Gastrocnemius medialis (tissue), 4 donors: ENCODE results near the gene LBX1. TPM values are rescaled to one million over a fixed set of nuclear protein-coding genes. Genes with fewer than 3 reads are reported as not detected.
A peak's percentile ranks its signal among the peaks of the same experiment; 100 is the strongest.

Experiments
- ATAC-seq, 2 donors: fragments of 150-250 bp; one replicate each; pipeline ENCODE4 v1.9.1; 2016
- DNase-seq, 2 donors: peaks; one replicate each; pipeline ENCODE4 v3.0.0-alpha.2; 2019
- H3K27ac ChIP-seq, 4 donors: fragments of 200-600 bp; sonication (generic); 1 replicate in 1 of 4; 2 replicates in 3 of 4; pipeline ENCODE4 v1.5.1; 2016 to 2018; ENCODE audit warnings: mild to moderate bottlenecking in 2 of 4, moderate library complexity in 1 of 4
- H3K27me3 ChIP-seq, 3 donors: fragments of 200-600 bp; sonication (generic) in 2 of 3; 1 replicate in 1 of 3; 2 replicates in 2 of 3; pipeline versions ENCODE4 v1.5.1 to v1.6.0; 2016 to 2019; ENCODE audit warnings: mild to moderate bottlenecking in 1 of 3, moderate library complexity in 1 of 3
- H3K36me3 ChIP-seq, 2 donors: fragments of 200-600 bp; sonication (generic) in 1 of 2; one replicate each; pipeline ENCODE4 v1.5.1; 2017 to 2018
- H3K4me1 ChIP-seq, 2 donors: fragments of 200-600 bp; sonication (generic) in 1 of 2; one replicate each; pipeline ENCODE4 v1.5.1; 2016 to 2017; ENCODE audit warnings: mild to moderate bottlenecking in 2 of 2
- H3K4me3 ChIP-seq, 4 donors: fragments of 200-600 bp; sonication (generic) in 3 of 4; 1 replicate in 1 of 4; 2 replicates in 3 of 4; pipeline ENCODE4 v1.5.1; 2016 to 2019; ENCODE audit warnings: mild to moderate bottlenecking in 2 of 4
- H3K9me3 ChIP-seq, 3 donors: fragments of 200-600 bp; sonication (generic) in 2 of 3; 1 replicate in 1 of 3; 2 replicates in 2 of 3; pipeline ENCODE4 v1.5.1; 2016 to 2019
- POLR2A ChIP-seq, 2 donors: fragments of 450-650 bp; IDR thresholded peaks; one replicate each; pipeline ENCODE4 v1.6.1; 2017; ENCODE audit warnings: antibody characterized with exemption in 2 of 2, mild to moderate bottlenecking in 2 of 2, moderate library complexity in 2 of 2
- in situ Hi-C, 4 donors: fragments of 200-750 bp; cut with MboI; loops; one replicate each; pipeline versions ENCODE4 v1.15.0 to v1.8.0; 2017; ENCODE audit warnings: low sequenced_read_pairs in 4 of 4
- intact Hi-C: fragments of 100-400 bp; cut with DNase I; formaldehyde crosslinking; loops from one replicate; pipeline ENCODE4 v1.15.1; 2023; ENCODE audit warnings: low total_unique reads
- total RNA-seq, 4 donors: library from RNA; depleted of rRNA; stranded (reverse); fragments of >200 nt; gene quantifications; one replicate each; pipeline versions ENCODE4 v1.1.0 to v1.2.3, GENCODE V29; 2016
- TF ChIP-seq, protein P1 (sequence below), 5 experiments: fragments of 450-650 bp in 3 of 5; fragments of 200-600 bp in 2 of 5; sonication (generic) in 2 of 5; IDR thresholded peaks in 4 of 5; conservative IDR thresholded peaks in 1 of 5; 1 replicate in 4 of 5; 2 replicates in 1 of 5; pipeline ENCODE4 v1.5.1; 2016 to 2019; ENCODE audit warnings: antibody characterized with exemption in 5 of 5, mild to moderate bottlenecking in 3 of 5, moderate library complexity in 3 of 5

LBX1 gene
- total RNA-seq, 4 donors from 2014 or later: 10.7 to 25.9 (median 13.0) TPM

DNA sequence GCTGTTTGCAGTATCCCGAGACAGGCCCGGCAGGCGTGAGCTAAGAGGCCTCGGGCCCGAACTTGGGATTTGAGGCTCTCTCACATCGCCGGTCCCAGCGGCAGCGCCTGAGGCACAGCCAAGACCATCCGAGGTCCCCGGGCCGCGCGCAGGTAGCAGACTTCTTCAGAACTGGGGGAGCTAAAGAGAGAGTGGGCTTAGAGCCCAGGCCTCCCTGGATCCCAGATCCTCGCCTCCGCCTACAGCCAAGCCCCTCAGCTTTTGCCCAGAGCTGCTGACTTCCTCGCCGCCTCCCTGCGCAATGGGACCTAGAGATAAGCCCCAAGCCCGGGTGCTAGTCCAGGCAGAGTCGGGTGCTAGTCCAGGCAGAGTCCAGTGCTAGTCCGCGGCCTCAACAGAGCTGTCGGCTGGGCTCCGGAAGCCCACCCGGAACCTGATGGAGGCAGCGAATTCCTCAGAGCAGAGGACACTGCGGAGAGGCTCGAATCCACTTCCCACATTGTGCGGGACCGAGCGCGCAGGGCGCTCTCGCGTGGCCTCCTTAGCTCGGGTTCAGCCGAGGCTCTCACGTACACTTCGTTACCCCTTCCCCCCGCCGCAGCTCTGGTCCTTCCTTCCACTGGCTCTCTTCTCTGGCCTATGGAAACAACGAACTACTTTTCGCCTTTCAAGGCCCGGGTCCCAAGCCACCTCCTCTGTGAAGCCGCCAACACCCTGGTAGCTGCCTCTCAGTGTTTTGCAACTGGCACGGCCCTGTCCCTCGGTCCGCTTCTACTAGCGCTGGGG is 5.8 kb downstream of the LBX1 start:
- TF ChIP-seq, protein P1, sequence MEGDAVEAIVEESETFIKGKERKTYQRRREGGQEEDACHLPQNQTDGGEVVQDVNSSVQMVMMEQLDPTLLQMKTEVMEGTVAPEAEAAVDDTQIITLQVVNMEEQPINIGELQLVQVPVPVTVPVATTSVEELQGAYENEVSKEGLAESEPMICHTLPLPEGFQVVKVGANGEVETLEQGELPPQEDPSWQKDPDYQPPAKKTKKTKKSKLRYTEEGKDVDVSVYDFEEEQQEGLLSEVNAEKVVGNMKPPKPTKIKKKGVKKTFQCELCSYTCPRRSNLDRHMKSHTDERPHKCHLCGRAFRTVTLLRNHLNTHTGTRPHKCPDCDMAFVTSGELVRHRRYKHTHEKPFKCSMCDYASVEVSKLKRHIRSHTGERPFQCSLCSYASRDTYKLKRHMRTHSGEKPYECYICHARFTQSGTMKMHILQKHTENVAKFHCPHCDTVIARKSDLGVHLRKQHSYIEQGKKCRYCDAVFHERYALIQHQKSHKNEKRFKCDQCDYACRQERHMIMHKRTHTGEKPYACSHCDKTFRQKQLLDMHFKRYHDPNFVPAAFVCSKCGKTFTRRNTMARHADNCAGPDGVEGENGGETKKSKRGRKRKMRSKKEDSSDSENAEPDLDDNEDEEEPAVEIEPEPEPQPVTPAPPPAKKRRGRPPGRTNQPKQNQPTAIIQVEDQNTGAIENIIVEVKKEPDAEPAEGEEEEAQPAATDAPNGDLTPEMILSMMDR (IDR thresholded peaks at IDR 0.05 in 4 of 5, conservative IDR thresholded peaks at IDR 0.05 in 1 of 5): no peak
- TF ChIP-seq POLR2A (IDR thresholded peaks at IDR 0.05): no peak
- Histone ChIP-seq H3K9me3 (no peaks in the 10 kb centered on the region), H3K27me3 (peaks cover 22 to 31% (median 31%) of the 10 kb centered on the region in 3 donors), H3K4me1 (peaks cover 7 to 35% of the 10 kb centered on the region in 2 donors), H3K36me3 (no peaks in the 10 kb centered on the region), H3K27ac (peak overlapping the region in 3 of 4 donors; percentile 4 to 24 (median 11)), H3K4me3 (peak overlapping the region; percentile 43 to 73 (median 54))
- in situ Hi-C loops: loop anchor here in 1 of 4 donors (25.0 kb wide), 1 partner anchor 214 kb away; no protein-coding TSS in a partner anchor
- ATAC-seq: no peak
- intact Hi-C loops: no loop called here
- no peak for DNase-seq

DNA sequence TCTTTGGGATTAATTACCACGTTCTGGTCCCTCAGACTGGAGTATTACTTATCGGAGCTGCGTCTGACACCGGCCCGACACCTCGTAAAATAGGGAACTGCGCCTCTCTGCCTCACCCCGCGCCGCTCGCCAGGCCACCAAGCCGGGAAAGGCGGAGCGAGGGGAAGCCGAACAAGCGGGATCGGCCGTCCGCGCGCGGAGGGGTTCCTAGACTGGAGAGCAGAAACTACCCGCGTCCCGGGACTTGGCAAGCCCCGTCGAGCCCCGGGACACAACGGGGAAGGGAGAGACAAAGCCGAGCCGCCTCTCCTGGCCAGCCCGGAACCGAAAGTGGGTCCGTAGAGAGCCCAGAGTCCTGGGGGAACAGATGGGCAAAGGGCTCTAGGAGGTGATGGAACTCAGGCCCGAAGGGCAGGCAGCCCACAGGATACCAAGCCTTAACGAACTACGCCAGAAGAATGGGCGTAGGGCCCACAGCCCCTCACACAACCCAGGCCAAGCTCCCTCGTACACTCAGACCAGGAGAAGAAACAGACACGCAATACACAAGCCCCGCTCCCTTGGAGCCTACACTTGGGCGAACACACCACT is 6.5 kb downstream of the LBX1 start:
- intact Hi-C loops (no loop called here), in situ Hi-C loops (loop anchor here in 1 of 4 donors (25.0 kb wide), 1 partner anchor 215 kb away; no protein-coding TSS in a partner anchor)
- Histone ChIP-seq H3K4me1 (peaks cover 7 to 32% of the 10 kb centered on the region in 2 donors), H3K9me3 (no peaks in the 10 kb centered on the region), H3K4me3 (peak overlapping the region; percentile 43 to 62 (median 50)), H3K36me3 (no peaks in the 10 kb centered on the region), H3K27ac (peak overlapping the region in 3 of 4 donors; percentile 4 to 24 (median 11)), H3K27me3 (peaks cover 24 to 33% (median 31%) of the 10 kb centered on the region in 3 donors)
- TF ChIP-seq, protein P1 (IDR thresholded peaks at IDR 0.05 in 4 of 5, conservative IDR thresholded peaks at IDR 0.05 in 1 of 5): no peak
- TF ChIP-seq POLR2A (IDR thresholded peaks at IDR 0.05): no peak
- ATAC-seq (no peak), DNase-seq (no peak)

DNA sequence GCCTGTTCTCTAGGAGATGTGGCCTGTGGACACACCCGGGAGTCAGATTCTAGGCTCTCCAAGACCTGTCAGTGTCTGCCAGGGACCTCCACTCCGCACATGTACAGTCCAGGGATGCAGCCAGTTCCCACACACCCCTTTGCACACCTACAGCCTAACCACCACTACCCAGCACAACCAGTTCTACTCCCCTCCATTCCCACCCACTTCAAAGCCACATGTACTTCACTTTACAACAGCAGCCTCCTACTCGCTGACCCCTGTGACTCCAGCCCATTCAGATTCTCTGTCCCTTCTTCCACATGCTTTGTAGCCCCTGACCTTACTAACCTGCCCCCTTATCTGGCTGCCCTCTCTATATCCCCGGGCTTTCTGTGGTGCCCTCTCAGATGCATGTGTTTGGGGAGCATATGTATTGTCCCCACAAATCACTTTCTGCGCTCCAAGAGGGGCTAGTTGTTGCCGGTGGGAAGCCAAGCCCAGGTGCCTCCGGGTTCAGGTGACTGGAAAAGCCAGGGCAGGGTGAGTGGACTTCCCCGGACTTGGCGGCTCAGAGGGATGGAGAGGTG is 7.2 kb downstream of the LBX1 start:
- H3K4me3 ChIP-seq: peak overlapping the region in 3 of 4 donors; percentile 43 to 62 (median 54)

DNA sequence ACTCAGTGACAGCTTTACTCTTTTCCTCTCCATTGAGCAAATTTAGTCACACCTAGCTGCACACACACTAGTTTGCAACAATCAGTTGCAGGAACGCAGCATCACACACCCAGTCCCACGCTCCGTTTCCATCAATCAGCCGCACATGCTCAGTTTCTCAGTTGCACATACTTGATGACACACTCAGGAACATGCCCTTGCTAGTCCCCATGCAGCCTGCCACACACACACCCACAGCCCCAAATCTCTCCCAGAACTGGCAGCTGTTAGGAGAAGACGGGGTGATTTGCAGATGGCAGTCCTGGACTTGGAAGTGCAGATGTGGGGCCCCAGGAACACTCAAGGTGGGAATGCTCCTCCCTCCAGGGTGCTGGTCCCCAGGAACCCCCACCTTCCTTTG is 7.7 kb downstream of the LBX1 start:
- H3K9me3 ChIP-seq: no peaks in the 10 kb centered on the region
- H3K27me3 ChIP-seq: peaks cover 28 to 36% (median 31%) of the 10 kb centered on the region in 3 donors
- H3K4me3 ChIP-seq: no peak overlapping the region
- DNase-seq (no peak), ATAC-seq (no peak)
- H3K27ac ChIP-seq: no peak overlapping the region
- H3K4me1 ChIP-seq: peaks cover 7 to 27% of the 10 kb centered on the region in 2 donors
- no peak for TF ChIP-seq POLR2A (IDR thresholded peaks at IDR 0.05)
- TF ChIP-seq, protein P1 (IDR thresholded peaks at IDR 0.05 in 4 of 5, conservative IDR thresholded peaks at IDR 0.05 in 1 of 5): no peak
- in situ Hi-C loops: loop anchor here in 1 of 4 donors (25.0 kb wide), 1 partner anchor 216 kb away; no protein-coding TSS in a partner anchor
- H3K36me3 ChIP-seq: no peaks in the 10 kb centered on the region
- intact Hi-C loops: no loop called here

More for the DNA sequence above, 7.2 kb downstream of the LBX1 start:
- in situ Hi-C loops: loop anchor here in 1 of 4 donors (25.0 kb wide), 1 partner anchor 215 kb away; no protein-coding TSS in a partner anchor
- Histone ChIP-seq H3K4me1 (peaks cover 7 to 31% of the 10 kb centered on the region in 2 donors), H3K27me3 (peaks cover 30 to 34% (median 31%) of the 10 kb centered on the region in 3 donors), H3K27ac (no peak overlapping the region), H3K36me3 (no peaks in the 10 kb centered on the region), H3K9me3 (no peaks in the 10 kb centered on the region)
- intact Hi-C loops: no loop called here
- TF ChIP-seq, protein P1 (IDR thresholded peaks at IDR 0.05 in 4 of 5, conservative IDR thresholded peaks at IDR 0.05 in 1 of 5): no peak
- TF ChIP-seq POLR2A (IDR thresholded peaks at IDR 0.05): no peak
- DNase-seq (no peak), ATAC-seq (no peak)
